GM10248 (cell line): ENCODE measurements around the gene ROS1.

Source experiments
- CTCF ChIA-PET: fragments of 300-600 bp; sonication (Branson Sonifier 250); formaldehyde crosslinking; extraction: SDS; loops from one replicate; lab custom pipeline; 2021; ENCODE audit warnings: antibody characterized with exemption; lab: Yijun Ruan, JAX
- POLR2A ChIA-PET: fragments of 350-650 bp; sonication (Branson Sonifier 250); formaldehyde crosslinking; extraction: SDS; loops from one replicate; lab custom pipeline; 2020; ENCODE audit warnings: antibody characterized with exemption; lab: Yijun Ruan, JAX
- DNase-seq: peaks from one replicate; pipeline ENCODE4 v3.0.0; 2012; ENCODE audit errors: extremely low spot score
- CTCF ChIP-seq: IDR thresholded peaks from 2 replicates; pipeline ENCODE4 v1.5.1; 2012; ENCODE audit warnings: mild to moderate bottlenecking, low read depth; ENCODE audit errors: extremely low read depth, missing control alignments, control extremely low read depth

The ROS1 gene

GRCh38 chr6:117346142-117346930, 79.4 kb downstream of the ROS1 start:
- ChIA-PET CTCF (interaction anchor here (0.6 to 1.5 kb wide), 8 partner anchors 8 to 483 kb away, joined by 3 to 5 read pairs (median 3); no protein-coding TSS in a partner anchor), POLR2A (no interaction called here)
- TF ChIP-seq CTCF: peak; percentile 28
- peak; percentile 14 for DNase-seq

- no peak for DNase-seq
- ChIA-PET POLR2A (no interaction called here), CTCF (interaction anchor here (0.7 to 1.5 kb wide), 5 partner anchors 99 to 260 kb away, joined by 3 to 5 read pairs (median 3); no protein-coding TSS in a partner anchor)
- no peak for TF ChIP-seq CTCF
These were observed 80.5 kb downstream of the ROS1 start for GRCh38 chr6:117345292-117345610.

GRCh38 chr6:117344444-117345291, 81.1 kb downstream of the ROS1 start:
- POLR2A ChIA-PET: no interaction called here
- no peak for DNase-seq
- CTCF ChIA-PET: interaction anchor here (0.7 to 1.5 kb wide), 6 partner anchors 99 to 260 kb away, joined by 3 to 5 read pairs (median 3); no protein-coding TSS in a partner anchor

GRCh38 chr6:117338567-117338966, 87.2 kb downstream of the ROS1 start:
- no peak for DNase-seq
- CTCF ChIA-PET: interaction anchor here (1.0 to 1.4 kb wide), 2 partner anchors 8 to 12 kb away, joined by 3 to 5 read pairs; no protein-coding TSS in a partner anchor
- POLR2A ChIA-PET: no interaction called here
- TF ChIP-seq CTCF: no peak

More at GRCh38 chr6:117344444-117345291, 81.1 kb downstream of the ROS1 start:
- no peak for TF ChIP-seq CTCF

GRCh38 chr6:117329926-117330325, 95.8 kb downstream of the ROS1 start:
- no peak for TF ChIP-seq CTCF
- POLR2A ChIA-PET: no interaction called here
- no peak for DNase-seq
- CTCF ChIA-PET: no interaction called here

- ChIA-PET CTCF (no interaction called here), POLR2A (no interaction called here)
- no peak for DNase-seq
- TF ChIP-seq CTCF: no peak
These were observed 97.2 kb downstream of the ROS1 start for GRCh38 chr6:117328500-117328899.
